ENCODE data around the gene RPAIN. TPM values are rescaled to one million over a fixed set of nuclear protein-coding genes. Genes with fewer than 3 reads are reported as not detected.

RPAIN gene
- total and polyA plus RNA-seq, 2 of the 13 experiments (the other 11 are each of a cell fraction or from before 2014, with no cell fraction given), result 42.1 to 58.5 TPM

DNA sequence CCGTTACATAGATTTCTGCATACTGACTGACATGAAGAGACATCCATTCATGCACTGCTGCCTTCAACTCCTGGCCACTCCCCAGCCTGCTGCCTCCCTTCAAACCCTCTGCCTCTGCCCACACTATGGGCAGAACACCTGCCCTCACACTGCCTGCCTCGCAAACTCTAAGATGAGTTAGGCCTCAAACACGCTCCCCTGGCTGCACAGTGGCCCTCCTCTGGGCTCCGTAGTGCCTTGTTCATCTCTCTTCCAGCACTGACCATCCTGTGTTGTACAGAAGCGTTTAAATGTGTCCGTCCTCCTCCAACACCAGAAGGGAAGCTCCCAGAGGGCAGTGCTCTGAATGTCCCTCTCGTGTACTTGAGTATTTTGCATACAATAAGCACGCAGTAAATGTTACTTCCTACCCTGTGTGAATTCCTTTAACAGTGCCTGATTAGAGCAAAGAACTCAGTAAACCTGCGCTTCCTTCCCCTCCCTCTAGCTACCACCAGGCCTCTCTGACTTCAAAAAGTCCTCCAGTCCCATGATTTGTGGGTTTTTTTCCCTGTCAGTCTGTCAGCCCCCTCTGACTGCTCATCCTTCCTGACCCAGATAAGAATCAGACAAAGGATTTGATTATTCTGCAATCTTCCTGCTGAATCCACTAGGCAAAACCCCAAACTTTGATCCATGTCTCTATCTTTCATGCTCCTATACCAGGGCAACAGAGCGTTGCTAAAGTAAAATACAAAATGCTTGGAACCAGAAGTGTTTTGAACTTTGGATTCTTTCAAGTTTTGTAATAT is 44.9 kb downstream of the RPAIN start (continued):
- TF ChIP-seq, protein P1, sequence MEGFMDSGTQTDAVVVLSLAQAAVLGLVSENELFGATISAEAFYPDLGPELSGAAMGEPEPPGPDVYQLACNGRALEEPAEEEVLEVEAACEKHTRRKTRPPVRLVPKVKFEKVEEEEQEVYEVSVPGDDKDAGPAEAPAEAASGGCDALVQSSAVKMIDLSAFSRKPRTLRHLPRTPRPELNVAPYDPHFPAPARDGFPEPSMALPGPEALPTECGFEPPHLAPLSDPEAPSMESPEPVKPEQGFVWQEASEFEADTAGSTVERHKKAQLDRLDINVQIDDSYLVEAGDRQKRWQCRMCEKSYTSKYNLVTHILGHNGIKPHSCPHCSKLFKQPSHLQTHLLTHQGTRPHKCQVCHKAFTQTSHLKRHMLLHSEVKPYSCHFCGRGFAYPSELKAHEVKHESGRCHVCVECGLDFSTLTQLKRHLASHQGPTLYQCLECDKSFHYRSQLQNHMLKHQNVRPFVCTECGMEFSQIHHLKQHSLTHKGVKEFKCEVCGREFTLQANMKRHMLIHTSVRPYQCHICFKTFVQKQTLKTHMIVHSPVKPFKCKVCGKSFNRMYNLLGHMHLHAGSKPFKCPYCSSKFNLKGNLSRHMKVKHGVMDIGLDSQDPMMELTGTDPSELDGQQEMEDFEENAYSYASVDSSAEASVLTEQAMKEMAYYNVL (CRISPR knock-in tag; IDR thresholded peaks at IDR 0.05; ENCODE audit: borderline replicate concordance), result peak; percentile 81
- TF ChIP-seq NCOA2 (CRISPR knock-in tag; IDR thresholded peaks at IDR 0.05), result peak; percentile 51; the same call in 1 of the 2 replicates
- no peak for TF ChIP-seq CAMTA2 (CRISPR knock-in tag; IDR thresholded peaks at IDR 0.05; ENCODE audit: borderline replicate concordance)
- TF ChIP-seq ELF1 (CRISPR knock-in tag; IDR thresholded peaks at IDR 0.05), result 0 out of 2 replicates have a peak, but pooled peaks have one; percentile 13
- no peak for TF ChIP-seq ZNF335 (CRISPR knock-in tag; IDR thresholded peaks at IDR 0.05)
- TF ChIP-seq, protein P2, sequence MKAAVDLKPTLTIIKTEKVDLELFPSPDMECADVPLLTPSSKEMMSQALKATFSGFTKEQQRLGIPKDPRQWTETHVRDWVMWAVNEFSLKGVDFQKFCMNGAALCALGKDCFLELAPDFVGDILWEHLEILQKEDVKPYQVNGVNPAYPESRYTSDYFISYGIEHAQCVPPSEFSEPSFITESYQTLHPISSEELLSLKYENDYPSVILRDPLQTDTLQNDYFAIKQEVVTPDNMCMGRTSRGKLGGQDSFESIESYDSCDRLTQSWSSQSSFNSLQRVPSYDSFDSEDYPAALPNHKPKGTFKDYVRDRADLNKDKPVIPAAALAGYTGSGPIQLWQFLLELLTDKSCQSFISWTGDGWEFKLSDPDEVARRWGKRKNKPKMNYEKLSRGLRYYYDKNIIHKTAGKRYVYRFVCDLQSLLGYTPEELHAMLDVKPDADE (CRISPR knock-in tag; IDR thresholded peaks at IDR 0.05), result no peak
- 0 out of 2 replicates have a peak, but pooled peaks have one; percentile 10 for TF ChIP-seq KDM6A (CRISPR knock-in tag; IDR thresholded peaks at IDR 0.05; ENCODE audit: low read depth)
- no peak for TF ChIP-seq BHLHE40 (IDR thresholded peaks at IDR 0.05; ENCODE audit: low read length)
- 0 out of 2 replicates have a peak, but pooled peaks have one; percentile 13 for TF ChIP-seq ELF3 (CRISPR knock-in tag; IDR thresholded peaks at IDR 0.05)
- TF ChIP-seq STAT5B (CRISPR knock-in tag; IDR thresholded peaks at IDR 0.05), result no peak
- TF ChIP-seq, protein P3, sequence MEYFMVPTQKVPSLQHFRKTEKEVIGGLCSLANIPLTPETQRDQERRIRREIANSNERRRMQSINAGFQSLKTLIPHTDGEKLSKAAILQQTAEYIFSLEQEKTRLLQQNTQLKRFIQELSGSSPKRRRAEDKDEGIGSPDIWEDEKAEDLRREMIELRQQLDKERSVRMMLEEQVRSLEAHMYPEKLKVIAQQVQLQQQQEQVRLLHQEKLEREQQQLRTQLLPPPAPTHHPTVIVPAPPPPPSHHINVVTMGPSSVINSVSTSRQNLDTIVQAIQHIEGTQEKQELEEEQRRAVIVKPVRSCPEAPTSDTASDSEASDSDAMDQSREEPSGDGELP (IDR thresholded peaks at IDR 0.05; ENCODE audit: borderline replicate concordance, low read depth), result peak; percentile 15; the same call in 1 of the 2 replicates
- 0 out of 2 replicates have a peak, but pooled peaks have one; percentile 28 for TF ChIP-seq ZNF264 (CRISPR knock-in tag; IDR thresholded peaks at IDR 0.05)
- peak; percentile 31 for TF ChIP-seq ZFY (CRISPR knock-in tag; IDR thresholded peaks at IDR 0.05)
- TF ChIP-seq, protein P4, sequence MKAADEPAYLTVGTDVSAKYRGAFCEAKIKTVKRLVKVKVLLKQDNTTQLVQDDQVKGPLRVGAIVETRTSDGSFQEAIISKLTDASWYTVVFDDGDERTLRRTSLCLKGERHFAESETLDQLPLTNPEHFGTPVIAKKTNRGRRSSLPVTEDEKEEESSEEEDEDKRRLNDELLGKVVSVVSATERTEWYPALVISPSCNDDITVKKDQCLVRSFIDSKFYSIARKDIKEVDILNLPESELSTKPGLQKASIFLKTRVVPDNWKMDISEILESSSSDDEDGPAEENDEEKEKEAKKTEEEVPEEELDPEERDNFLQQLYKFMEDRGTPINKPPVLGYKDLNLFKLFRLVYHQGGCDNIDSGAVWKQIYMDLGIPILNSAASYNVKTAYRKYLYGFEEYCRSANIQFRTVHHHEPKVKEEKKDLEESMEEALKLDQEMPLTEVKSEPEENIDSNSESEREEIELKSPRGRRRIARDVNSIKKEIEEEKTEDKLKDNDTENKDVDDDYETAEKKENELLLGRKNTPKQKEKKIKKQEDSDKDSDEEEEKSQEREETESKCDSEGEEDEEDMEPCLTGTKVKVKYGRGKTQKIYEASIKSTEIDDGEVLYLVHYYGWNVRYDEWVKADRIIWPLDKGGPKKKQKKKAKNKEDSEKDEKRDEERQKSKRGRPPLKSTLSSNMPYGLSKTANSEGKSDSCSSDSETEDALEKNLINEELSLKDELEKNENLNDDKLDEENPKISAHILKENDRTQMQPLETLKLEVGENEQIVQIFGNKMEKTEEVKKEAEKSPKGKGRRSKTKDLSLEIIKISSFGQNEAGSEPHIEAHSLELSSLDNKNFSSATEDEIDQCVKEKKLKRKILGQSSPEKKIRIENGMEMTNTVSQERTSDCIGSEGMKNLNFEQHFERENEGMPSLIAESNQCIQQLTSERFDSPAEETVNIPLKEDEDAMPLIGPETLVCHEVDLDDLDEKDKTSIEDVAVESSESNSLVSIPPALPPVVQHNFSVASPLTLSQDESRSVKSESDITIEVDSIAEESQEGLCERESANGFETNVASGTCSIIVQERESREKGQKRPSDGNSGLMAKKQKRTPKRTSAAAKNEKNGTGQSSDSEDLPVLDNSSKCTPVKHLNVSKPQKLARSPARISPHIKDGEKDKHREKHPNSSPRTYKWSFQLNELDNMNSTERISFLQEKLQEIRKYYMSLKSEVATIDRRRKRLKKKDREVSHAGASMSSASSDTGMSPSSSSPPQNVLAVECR (CRISPR knock-in tag; IDR thresholded peaks at IDR 0.05; ENCODE audit: borderline replicate concordance), result peak; percentile 26; the same call in 1 of the 2 replicates
- peak; percentile 83 for TF ChIP-seq ASH2L (IDR thresholded peaks at IDR 0.05; ENCODE audit: insufficient read length, low read depth, low read length)
- no peak for TF ChIP-seq POGZ (CRISPR knock-in tag; IDR thresholded peaks at IDR 0.05)
- TF ChIP-seq ZNF589 (CRISPR knock-in tag; conservative IDR thresholded peaks at IDR 0.05), result no peak
- TF ChIP-seq ZFP1 (CRISPR knock-in tag; IDR thresholded peaks at IDR 0.05), result peak; percentile 26; the same call in 1 of the 2 replicates
- TF ChIP-seq GZF1 (CRISPR knock-in tag; IDR thresholded peaks at IDR 0.05), result 0 out of 2 replicates have a peak, but pooled peaks have one; percentile 47
- TF ChIP-seq, protein P5, sequence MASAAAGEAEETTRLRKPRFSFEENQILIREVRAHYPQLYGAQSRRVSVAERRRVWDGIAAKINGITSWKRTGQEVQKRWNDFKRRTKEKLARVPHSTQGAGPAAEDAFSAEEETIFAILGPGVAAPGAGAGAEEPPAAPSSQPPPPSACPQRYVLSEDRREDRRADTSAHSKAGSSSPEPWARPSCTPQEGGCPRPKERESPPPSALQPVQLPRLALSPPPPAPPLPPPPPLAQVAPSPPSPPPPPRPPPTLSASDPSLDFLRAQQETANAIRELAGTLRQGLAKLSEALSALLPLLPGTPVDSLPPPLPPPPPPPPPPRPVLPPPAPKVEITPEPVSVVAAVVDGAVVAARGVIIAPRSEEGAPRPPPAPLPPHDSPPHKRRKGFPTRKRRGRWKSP (CRISPR knock-in tag; IDR thresholded peaks at IDR 0.05), result 0 out of 2 replicates have a peak, but pooled peaks have one; percentile 34
